Breast epithelium (tissue), 3 donors: ENCODE measurements around the gene ARHGEF28.

Source experiments
- CTCF ChIP-seq, 3 donors: fragments of 450-650 bp; IDR thresholded peaks; one replicate each; pipeline ENCODE4 v1.5.1; 2016 to 2017; ENCODE audit warnings: antibody characterized with exemption in 3 of 3, mild to moderate bottlenecking in 3 of 3, moderate library complexity in 3 of 3
- POLR2A ChIP-seq: fragments of 450-650 bp; IDR thresholded peaks from one replicate; pipeline ENCODE4 v1.6.1; 2016; ENCODE audit warnings: antibody characterized with exemption, mild to moderate bottlenecking, moderate library complexity
- POLR2AphosphoS5 ChIP-seq, 3 donors: sonication (generic); formaldehyde crosslinking; IDR thresholded peaks; one replicate each; pipeline ENCODE4 v1.6.1; 2017; ENCODE audit warnings: antibody characterized with exemption in 3 of 3

GRCh38 chr5:73939557-73939956 is 313.6 kb downstream of the ARHGEF28 start:
- no peak for TF ChIP-seq POLR2A
- TF ChIP-seq CTCF (IDR thresholded peaks at IDR 0.05), result no peak
- no peak for TF ChIP-seq POLR2AphosphoS5 (IDR thresholded peaks at IDR 0.05)
